Stomach smooth muscle (tissue), 2 donors: ENCODE results near the gene PDE6C.

Experiments
- H3K27ac ChIP-seq: one replicate; pipeline ENCODE4 v1.7.0; 2013; ENCODE audit warnings: mild to moderate bottlenecking, low read length, inconsistent platforms
- H3K27me3 ChIP-seq, 2 donors: one replicate each; pipeline ENCODE4 v1.7.0; 2013; ENCODE audit warnings: low read length in 2 of 2; ENCODE audit not compliant: insufficient read depth in 2 of 2, control insufficient read depth in 1 of 2
- H3K36me3 ChIP-seq, 2 donors: one replicate each; pipeline ENCODE4 v1.7.0; 2013; ENCODE audit warnings: low read length in 2 of 2; ENCODE audit not compliant: control insufficient read depth in 2 of 2, insufficient read depth in 2 of 2
- H3K4me1 ChIP-seq: one replicate; pipeline ENCODE4 v1.7.0; 2013; ENCODE audit warnings: low read length; ENCODE audit not compliant: control insufficient read depth, insufficient read depth
- H3K4me3 ChIP-seq, 2 donors: one replicate each; pipeline ENCODE4 v1.7.0; 2013; ENCODE audit warnings: low read length in 2 of 2
- H3K9ac ChIP-seq, 2 donors: one replicate each; pipeline ENCODE4 v1.7.0; 2013; ENCODE audit warnings: low read length in 2 of 2, mild to moderate bottlenecking in 1 of 2
- H3K9me3 ChIP-seq, 2 donors: one replicate each; pipeline ENCODE4 v1.7.0; 2013; ENCODE audit warnings: low read length in 2 of 2; ENCODE audit not compliant: control insufficient read depth in 2 of 2
- donor health status: healthy.
- donor health status: Pancreatic carcinoma.

Gene PDE6C

DNA sequence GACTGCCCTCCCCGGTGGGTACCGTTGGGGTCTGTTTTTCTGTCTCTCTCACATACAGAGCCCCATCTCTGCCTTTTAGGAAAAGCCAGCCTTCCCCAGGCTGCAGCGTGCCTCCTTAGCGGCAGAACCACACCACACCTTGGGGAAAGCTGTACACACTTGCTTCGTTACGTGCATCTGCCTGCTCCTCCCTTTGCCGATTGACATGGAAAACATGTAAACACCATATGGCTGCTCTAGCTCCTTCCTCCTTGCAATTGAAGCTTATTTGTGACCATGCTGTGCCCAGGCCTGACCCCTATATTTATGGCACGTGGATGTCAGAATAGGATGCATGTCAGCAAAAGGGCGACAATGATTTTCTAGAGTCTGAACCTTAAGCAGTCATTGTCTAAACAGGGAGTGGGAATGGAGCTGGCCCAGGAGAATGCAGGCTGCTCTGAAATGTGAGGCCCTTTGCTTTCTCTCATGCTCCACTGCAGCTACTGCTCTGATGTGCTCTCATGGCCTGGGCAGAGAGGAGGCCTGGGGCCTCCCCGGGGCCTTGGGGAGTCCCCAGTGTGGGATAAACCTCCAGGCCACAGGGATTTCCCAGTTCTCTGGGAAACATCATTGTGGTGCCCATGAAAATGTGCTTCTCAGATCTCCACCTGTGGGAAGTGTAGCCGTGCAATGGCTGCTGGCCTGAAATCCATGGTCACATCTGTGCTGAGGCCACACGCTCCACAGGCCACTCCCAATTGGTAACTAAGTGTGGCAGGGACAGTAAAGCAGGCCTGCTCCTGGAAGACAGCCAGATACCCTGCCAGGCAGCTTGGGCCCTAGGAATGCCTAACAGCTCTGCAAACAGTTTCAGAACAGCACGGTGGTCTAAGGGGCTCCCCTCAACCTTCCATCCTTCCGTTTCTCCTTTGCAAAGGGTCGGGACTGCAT lies 18.6 kb downstream of the PDE6C start:
- H3K9me3 ChIP-seq = no peaks in the 10 kb centered on the region
- H3K4me3 ChIP-seq = no peak overlapping the region

DNA sequence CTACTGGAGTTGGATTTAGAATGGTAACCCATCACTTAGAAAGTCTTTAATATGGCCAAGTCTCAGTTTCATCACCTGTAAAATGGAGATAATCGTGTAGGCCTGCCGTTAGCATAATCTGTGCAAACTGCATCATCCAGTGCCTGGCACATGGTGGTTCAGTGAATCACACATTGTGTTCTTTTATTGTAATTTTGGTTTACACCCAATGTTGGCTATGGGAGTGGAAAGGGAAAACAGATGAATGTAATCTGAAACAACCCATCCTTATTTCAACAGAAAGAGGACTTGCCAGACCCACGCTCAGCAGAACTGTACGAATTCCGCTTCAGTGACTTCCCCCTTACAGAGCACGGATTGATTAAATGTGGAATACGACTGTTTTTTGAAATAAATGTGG lies 27.5 kb downstream of the PDE6C start:
- no peak overlapping the region for H3K4me3 ChIP-seq
- no peaks in the 10 kb centered on the region for H3K4me1 ChIP-seq
- no peak overlapping the region for H3K27ac ChIP-seq
- H3K36me3 ChIP-seq = no peaks in the 10 kb centered on the region
- H3K9me3 ChIP-seq = peaks cover 0 to 4% of the 10 kb centered on the region in 2 donors
- no peaks in the 10 kb centered on the region for H3K27me3 ChIP-seq
- H3K9ac ChIP-seq = no peak overlapping the region

More for the DNA sequence above, 18.6 kb downstream of the PDE6C start:
- H3K27me3 ChIP-seq = no peaks in the 10 kb centered on the region
- H3K36me3 ChIP-seq = no peaks in the 10 kb centered on the region
- H3K27ac ChIP-seq = no peak overlapping the region
- H3K4me1 ChIP-seq = no peaks in the 10 kb centered on the region
- no peak overlapping the region for H3K9ac ChIP-seq

DNA sequence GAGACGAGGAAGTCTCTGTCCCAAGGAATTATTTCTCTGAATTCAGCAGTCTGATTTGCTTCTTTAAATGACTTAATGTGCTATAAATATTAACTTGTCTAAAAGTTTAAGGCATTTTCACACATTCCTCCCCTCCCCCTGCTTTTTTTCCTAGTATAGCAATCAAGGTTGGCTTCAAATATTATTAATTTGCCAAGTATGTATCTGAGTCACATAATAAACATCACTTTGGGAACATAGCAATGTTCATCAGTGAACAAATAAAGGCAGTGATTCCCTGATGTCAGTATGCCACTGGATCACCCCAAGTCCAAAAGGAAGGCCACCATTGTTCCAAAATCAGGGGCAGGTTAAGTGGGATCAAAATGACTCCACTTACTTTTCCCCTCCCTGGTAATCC lies 40.5 kb downstream of the PDE6C start:
- H3K9me3 ChIP-seq = no peaks in the 10 kb centered on the region
- no peak overlapping the region for H3K27ac ChIP-seq

GRCh38 chr10:93654201-93654600 lies 41.9 kb downstream of the PDE6C start:
- Histone ChIP-seq H3K4me1 (no peaks in the 10 kb centered on the region), H3K27me3 (no peaks in the 10 kb centered on the region), H3K4me3 (no peak overlapping the region), H3K9ac (no peak overlapping the region), H3K9me3 (no peaks in the 10 kb centered on the region), H3K27ac (no peak overlapping the region), H3K36me3 (no peaks in the 10 kb centered on the region)

More for the DNA sequence above, 40.5 kb downstream of the PDE6C start:
- no peak overlapping the region for H3K9ac ChIP-seq
- H3K27me3 ChIP-seq = no peaks in the 10 kb centered on the region
- no peaks in the 10 kb centered on the region for H3K36me3 ChIP-seq
- no peaks in the 10 kb centered on the region for H3K4me1 ChIP-seq
- H3K4me3 ChIP-seq = no peak overlapping the region

DNA sequence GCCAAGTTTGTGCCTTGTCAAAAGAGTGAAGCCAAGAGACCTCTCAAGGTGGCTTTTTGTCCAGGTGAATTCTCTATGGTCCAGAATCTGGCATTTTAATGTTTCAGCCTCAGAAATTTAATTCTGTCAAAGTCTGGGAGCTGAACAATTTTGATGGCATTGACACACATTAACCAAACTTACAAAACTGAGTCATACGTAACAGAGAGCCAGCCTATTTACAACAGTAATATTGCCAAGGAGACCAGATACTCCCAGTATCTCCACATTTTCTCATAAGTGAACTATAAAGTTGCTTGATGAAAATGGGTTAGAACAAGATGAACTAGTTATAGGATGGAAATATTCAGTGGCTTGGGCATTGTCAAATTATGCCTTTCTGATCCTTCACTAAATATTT lies 43.8 kb downstream of the PDE6C start:
- Histone ChIP-seq H3K36me3 (peaks cover 0 to 9% of the 10 kb centered on the region in 2 donors), H3K9ac (no peak overlapping the region), H3K27me3 (no peaks in the 10 kb centered on the region), H3K27ac (no peak overlapping the region), H3K4me1 (no peaks in the 10 kb centered on the region), H3K4me3 (no peak overlapping the region), H3K9me3 (no peaks in the 10 kb centered on the region)

- Histone ChIP-seq H3K4me3 (no peak overlapping the region), H3K9ac (no peak overlapping the region), H3K27ac (no peak overlapping the region), H3K27me3 (no peaks in the 10 kb centered on the region), H3K4me1 (no peaks in the 10 kb centered on the region), H3K9me3 (no peaks in the 10 kb centered on the region), H3K36me3 (peaks cover 0 to 11% of the 10 kb centered on the region in 2 donors)
Measured at GRCh38 chr10:93657757-93658156, 45.4 kb downstream of the PDE6C start.

DNA sequence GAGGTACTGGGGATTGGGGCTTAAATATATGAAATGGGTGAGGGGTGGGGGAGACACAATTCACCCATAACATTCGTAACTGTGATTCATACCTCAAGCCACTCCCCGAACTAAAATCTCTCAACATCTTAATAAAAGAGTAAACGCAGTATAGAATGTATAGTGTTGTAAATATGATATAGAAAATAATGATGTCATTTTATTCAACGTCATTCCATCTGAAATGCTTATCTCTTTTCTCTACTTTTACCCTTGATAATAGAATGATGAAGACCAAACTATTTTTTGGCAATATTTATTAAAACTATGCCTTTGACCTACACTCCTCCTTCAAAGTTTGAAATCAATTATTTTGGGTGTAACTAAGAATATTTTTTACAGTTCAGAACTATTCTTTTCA lies 53.7 kb downstream of the PDE6C start:
- Histone ChIP-seq H3K27me3 (no peaks in the 10 kb centered on the region), H3K9me3 (no peaks in the 10 kb centered on the region), H3K27ac (no peak overlapping the region), H3K4me3 (no peak overlapping the region), H3K9ac (no peak overlapping the region), H3K4me1 (no peaks in the 10 kb centered on the region), H3K36me3 (peaks cover 6 to 29% of the 10 kb centered on the region in 2 donors)

GRCh38 chr10:93667795-93668194 lies 55.5 kb downstream of the PDE6C start:
- Histone ChIP-seq H3K9me3 (no peaks in the 10 kb centered on the region), H3K4me1 (no peaks in the 10 kb centered on the region), H3K27me3 (no peaks in the 10 kb centered on the region), H3K36me3 (peaks cover 6 to 27% of the 10 kb centered on the region in 2 donors), H3K9ac (no peak overlapping the region), H3K27ac (no peak overlapping the region), H3K4me3 (no peak overlapping the region)

GRCh38 chr10:93670372-93670771 lies 58.0 kb downstream of the PDE6C start:
- Histone ChIP-seq H3K27ac (no peak overlapping the region), H3K4me3 (no peak overlapping the region), H3K9me3 (no peaks in the 10 kb centered on the region), H3K9ac (no peak overlapping the region), H3K4me1 (no peaks in the 10 kb centered on the region), H3K36me3 (peaks cover 3 to 19% of the 10 kb centered on the region in 2 donors), H3K27me3 (no peaks in the 10 kb centered on the region)

DNA sequence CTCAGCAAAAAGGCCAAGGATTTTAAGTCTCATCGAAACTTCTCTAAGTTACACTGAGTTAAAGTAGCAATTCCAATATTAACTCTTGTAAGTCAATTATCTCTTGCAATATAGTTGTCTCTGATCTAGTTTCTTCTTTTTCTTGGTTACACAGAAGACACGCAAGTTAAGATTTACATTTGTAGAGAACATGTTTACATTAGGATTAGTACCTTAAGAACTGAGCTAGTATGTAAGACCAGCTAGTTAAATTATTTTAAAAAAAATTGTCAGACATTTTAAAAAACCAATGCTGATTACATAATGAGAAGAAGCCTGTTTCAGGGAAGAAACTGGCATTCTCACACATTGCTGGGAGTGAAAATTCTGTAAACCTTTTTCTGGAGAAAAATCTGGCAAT lies 58.7 kb downstream of the PDE6C start:
- H3K27me3 ChIP-seq = no peaks in the 10 kb centered on the region
- no peak overlapping the region for H3K4me3 ChIP-seq
- H3K9me3 ChIP-seq = no peaks in the 10 kb centered on the region
- no peak overlapping the region for H3K27ac ChIP-seq
- no peak overlapping the region for H3K9ac ChIP-seq
- no peaks in the 10 kb centered on the region for H3K4me1 ChIP-seq
- peaks cover 3 to 17% of the 10 kb centered on the region in 2 donors for H3K36me3 ChIP-seq

DNA sequence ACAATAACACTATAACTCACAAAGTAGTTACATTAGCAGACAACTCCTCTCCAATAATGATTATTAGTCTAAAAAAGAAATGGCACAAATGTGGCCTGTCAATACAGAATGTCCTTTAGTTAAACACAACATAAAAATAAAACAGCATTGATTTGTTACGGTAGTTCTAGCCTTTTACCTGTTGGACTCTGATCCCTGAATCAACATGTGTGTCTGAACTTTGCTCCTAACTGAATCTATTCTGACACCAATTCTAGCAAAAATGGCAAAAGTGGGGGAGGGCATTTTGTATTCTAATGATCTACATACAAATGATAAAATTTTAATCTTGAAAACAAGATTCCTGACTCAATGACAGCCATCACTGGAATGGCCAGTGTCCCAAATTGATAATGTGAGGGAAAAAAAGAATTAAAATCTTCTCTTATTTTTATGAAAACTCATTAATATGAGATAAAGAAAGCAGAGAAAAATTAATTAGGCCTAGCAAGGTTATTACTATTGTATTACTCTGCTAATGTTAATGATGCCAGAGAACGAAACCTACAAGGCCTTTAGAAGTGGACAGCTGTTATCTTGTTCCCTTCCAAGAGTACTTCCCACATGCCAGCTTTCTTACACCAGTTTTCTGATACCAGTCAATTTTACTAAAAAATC lies 59.8 kb downstream of the PDE6C start:
- peaks cover 5 to 17% of the 10 kb centered on the region in 2 donors for H3K36me3 ChIP-seq
- H3K4me3 ChIP-seq = no peak overlapping the region
- H3K27ac ChIP-seq = no peak overlapping the region
- no peaks in the 10 kb centered on the region for H3K4me1 ChIP-seq
- no peaks in the 10 kb centered on the region for H3K9me3 ChIP-seq
- H3K27me3 ChIP-seq = no peaks in the 10 kb centered on the region
- H3K9ac ChIP-seq = no peak overlapping the region
